Fibroblast of villous mesenchyme (primary cell): ENCODE data around the gene ARID1B. TPM values are rescaled to one million over a fixed set of nuclear protein-coding genes. Genes with fewer than 3 reads are reported as not detected.
A peak's percentile ranks its signal among the peaks of the same experiment; 100 is the strongest.

Experiments
- DNase-seq: peaks from one replicate; pipeline ENCODE4 v3.0.0-alpha.2; 2010; ENCODE audit warnings: low read depth
- H3K4me3 ChIP-seq: 2 replicates; pipeline ENCODE4 v1.5.1; 2011; ENCODE audit warnings: low read depth, mild to moderate bottlenecking, low read length
- total RNA-seq: library from RNA; depleted of rRNA; stranded (reverse); fragments of >200 nt; gene quantifications from 2 replicates; pipeline ENCODE4 v1.2.3, GENCODE V29; 2012
- TF ChIP-seq, protein P1 (sequence below): IDR thresholded peaks from 2 replicates; pipeline ENCODE4 v1.5.1; 2012; ENCODE audit warnings: low read depth, mild to moderate bottlenecking, low read length; ENCODE audit not compliant: insufficient read depth

Gene ARID1B
- total RNA-seq, 1 donor, result 41.0 TPM

DNA sequence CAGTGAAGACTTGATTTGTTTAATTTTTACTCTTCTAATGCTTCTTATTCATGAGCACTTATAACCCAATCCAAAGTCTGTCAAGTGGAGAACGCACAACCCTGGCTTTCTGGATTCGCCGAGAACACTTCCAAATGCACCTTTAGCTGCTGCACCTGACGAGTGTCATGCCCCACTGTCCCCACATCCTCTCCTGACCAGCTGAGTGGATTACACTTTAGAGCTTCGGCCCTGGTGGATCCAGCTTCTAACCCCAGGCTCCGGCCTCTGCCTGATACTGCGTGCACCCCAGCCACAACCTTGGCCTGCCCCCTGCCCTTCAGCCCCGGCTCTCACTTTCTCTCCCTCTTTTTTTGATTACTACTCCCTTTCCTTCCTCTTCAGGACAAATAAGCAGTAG lies 287.3 kb downstream of the ARID1B start:
- DNase-seq, result no peak
- no peak overlapping the region for H3K4me3 ChIP-seq
- TF ChIP-seq, protein P1, sequence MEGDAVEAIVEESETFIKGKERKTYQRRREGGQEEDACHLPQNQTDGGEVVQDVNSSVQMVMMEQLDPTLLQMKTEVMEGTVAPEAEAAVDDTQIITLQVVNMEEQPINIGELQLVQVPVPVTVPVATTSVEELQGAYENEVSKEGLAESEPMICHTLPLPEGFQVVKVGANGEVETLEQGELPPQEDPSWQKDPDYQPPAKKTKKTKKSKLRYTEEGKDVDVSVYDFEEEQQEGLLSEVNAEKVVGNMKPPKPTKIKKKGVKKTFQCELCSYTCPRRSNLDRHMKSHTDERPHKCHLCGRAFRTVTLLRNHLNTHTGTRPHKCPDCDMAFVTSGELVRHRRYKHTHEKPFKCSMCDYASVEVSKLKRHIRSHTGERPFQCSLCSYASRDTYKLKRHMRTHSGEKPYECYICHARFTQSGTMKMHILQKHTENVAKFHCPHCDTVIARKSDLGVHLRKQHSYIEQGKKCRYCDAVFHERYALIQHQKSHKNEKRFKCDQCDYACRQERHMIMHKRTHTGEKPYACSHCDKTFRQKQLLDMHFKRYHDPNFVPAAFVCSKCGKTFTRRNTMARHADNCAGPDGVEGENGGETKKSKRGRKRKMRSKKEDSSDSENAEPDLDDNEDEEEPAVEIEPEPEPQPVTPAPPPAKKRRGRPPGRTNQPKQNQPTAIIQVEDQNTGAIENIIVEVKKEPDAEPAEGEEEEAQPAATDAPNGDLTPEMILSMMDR, result no peak

DNA sequence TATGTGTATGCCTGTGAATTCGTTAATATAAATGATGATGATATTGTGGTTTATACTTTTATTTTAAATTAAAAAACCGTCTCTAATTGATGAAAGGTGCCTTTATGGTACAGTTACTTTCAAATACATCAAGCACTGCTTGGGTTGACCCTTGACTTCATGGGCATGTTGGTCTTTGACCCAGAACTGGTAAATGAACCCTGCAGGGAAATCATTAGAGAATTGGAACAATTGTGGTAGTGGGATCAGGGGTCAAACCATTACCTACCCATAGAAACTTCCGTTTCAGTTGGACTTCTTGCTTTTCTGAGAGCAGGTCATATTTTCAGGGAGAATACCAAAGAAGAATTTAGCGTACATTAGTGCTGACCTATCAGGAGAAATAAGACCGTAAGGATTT lies 288.2 kb downstream of the ARID1B start:
- TF ChIP-seq, protein P1, result no peak
- H3K4me3 ChIP-seq, result no peak overlapping the region
- DNase-seq, result no peak

DNA sequence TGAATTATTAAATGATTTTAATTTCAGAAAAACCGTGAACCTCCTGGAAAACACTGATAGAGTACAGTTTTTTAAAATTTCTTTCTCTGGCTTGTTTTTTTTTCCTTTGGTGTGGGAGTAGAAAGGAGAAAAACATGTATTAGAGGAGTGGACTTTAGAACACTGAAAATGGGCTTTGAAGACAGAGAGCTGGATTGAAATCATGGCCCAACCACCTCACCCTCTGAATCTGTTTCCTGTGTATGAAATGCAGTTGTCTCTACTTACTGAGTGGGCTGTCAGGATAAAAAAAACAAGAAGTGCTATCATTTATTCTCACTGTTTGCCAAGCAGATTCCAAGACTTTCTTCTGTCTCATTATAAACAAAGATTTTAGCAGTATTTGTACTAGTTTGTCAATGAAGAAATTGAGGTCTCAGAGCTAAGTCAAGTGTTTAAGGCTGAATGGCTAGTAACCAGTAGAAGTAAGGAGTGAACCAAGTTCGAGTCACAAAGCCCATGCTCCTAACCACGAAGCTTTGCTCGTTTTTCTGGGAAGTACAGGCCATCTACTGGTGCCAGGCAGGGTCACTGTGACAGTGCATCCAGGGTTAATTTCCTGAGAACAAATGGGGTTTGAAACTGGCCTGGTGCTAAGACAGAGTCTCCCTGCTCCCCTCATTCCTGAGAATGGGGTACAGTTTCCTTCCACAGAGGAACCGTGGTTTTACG lies 289.8 kb downstream of the ARID1B start:
- no peak overlapping the region for H3K4me3 ChIP-seq
- TF ChIP-seq, protein P1, result no peak
- DNase-seq, result no peak

DNA sequence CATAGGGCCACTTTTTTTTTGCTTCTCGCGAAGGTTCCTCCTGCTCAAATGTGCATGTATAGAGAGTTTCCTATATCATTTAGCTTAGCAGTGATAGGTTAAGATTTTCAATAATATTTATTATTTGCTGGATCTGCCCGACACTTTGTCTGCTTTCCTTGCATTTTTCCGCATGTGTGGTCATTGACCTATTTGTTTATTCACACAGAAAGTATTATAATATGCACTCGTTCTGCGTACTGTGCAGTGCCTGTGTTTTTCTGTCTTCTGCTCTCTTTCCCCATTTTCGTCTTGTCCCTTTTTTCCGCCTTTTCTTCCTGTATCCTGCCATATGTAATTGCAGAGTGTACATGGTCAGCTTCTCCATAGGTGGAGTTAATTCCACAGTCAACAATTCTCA lies 290.3 kb downstream of the ARID1B start:
- DNase-seq, result no peak
- TF ChIP-seq, protein P1, result no peak
- H3K4me3 ChIP-seq, result no peak overlapping the region

DNA sequence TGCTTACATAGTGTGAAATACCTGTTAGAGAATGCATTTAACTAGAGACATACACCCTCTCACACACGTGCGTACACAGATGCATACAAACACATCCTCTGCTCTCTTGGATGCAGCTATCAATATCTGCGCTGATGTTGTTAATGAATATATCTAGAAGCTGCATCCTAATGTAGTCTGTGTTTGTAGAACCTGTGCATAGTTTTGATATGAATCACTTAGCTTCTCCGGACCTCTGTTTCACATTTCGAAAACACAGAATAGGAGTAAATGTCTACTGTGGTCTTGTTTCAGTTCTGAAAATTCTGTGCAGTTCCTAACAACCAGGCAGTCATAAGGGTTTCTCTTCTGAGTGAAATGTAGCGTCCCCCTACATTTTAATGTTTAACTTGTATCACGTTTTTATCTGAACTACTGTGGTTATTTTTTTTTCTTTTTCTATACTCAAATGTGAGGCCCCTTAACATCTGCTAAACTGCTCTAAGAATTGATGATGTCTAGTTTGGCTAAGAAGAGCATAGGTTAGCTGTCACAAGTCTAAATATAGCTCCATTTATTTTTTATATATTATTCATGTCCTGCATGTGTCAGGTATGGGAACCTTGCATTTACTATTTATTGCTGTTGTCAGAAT lies 291.6 kb downstream of the ARID1B start:
- DNase-seq, result peak; percentile 38
- H3K4me3 ChIP-seq, result no peak overlapping the region
- TF ChIP-seq, protein P1, result no peak

DNA sequence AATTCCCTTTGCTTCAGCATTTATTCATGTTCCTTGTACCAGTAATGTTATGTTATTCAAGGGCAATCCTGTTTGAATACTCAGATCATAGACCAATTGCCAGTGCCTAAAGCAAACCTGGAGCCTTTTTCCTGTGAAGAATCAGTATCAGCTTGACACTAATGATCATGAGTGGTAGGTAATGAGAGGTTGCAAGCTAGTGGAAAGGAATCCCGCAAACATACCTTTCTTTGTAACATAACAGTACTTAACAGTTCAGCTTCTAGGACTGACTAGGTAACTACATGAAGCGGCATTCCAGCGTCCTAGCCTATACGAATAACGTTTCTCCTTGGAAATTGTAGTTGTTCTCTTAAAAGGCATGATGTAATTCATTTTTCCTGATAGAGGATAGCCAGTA lies 292.4 kb downstream of the ARID1B start:
- no peak for DNase-seq

More for the DNA sequence above, 292.4 kb downstream of the ARID1B start:
- TF ChIP-seq, protein P1, result no peak
- H3K4me3 ChIP-seq, result no peak overlapping the region
